Vagina (tissue), 2 donors: Measurements from ENCODE around the gene PLAGL1.
"Not testable (repeated sequence)": the region's sequence is repeated elsewhere in the genome, so short reads cannot be mapped to it uniquely, and the experiment has no call there.

Source experiments
- CTCF ChIP-seq, 3 experiments: fragments of 450-650 bp in 2 of 3; fragments of 200-600 bp in 1 of 3; sonication (generic) in 1 of 3; IDR thresholded peaks; one replicate each; pipeline ENCODE4 v1.5.1; 2017 to 2019; ENCODE audit warnings: antibody characterized with exemption in 3 of 3, mild to moderate bottlenecking in 2 of 3, moderate library complexity in 2 of 3
- POLR2A ChIP-seq, 2 donors: fragments of 450-650 bp; IDR thresholded peaks; one replicate each; pipeline ENCODE4 v1.6.1; 2017; ENCODE audit warnings: antibody characterized with exemption in 2 of 2, mild to moderate bottlenecking in 2 of 2, moderate library complexity in 2 of 2

- TF ChIP-seq CTCF, POLR2A (IDR thresholded peaks at IDR 0.05): not testable (repeated sequence)
These were observed 1.6 kb upstream of the PLAGL1 start for GRCh38 chr6:144009628-144010027.
